Glutamatergic neuron (in vitro differentiated cells): ENCODE measurements around the gene ZNF407. TPM values are rescaled to one million over a fixed set of nuclear protein-coding genes. Genes with fewer than 3 reads are reported as not detected.

Source experiments
- DNase-seq: peaks from one replicate; pipeline ENCODE4 v3.0.0; 2022
- H3K27ac Mint-ChIP-seq: one replicate; pipeline ENCODE4 v1.8.0; 2020; ENCODE audit warnings: mild to moderate bottlenecking, mixed read lengths, inconsistent platforms; ENCODE audit not compliant: unreplicated experiment
- H3K27me3 Mint-ChIP-seq: one replicate; pipeline ENCODE4 v1.8.0; 2020; ENCODE audit warnings: mild to moderate bottlenecking, moderate library complexity, mixed read lengths, inconsistent platforms; ENCODE audit not compliant: unreplicated experiment
- H3K36me3 Mint-ChIP-seq: one replicate; pipeline ENCODE4 v1.8.0; 2020; ENCODE audit warnings: mild to moderate bottlenecking, mixed read lengths, inconsistent platforms; ENCODE audit not compliant: unreplicated experiment
- H3K4me1 Mint-ChIP-seq: one replicate; pipeline ENCODE4 v1.8.0; 2020; ENCODE audit warnings: mild to moderate bottlenecking, low read depth, mixed read lengths, inconsistent platforms; ENCODE audit not compliant: unreplicated experiment
- H3K4me3 Mint-ChIP-seq: one replicate; pipeline ENCODE4 v1.8.0; 2020; ENCODE audit warnings: mild to moderate bottlenecking, mixed read lengths, inconsistent platforms; ENCODE audit not compliant: unreplicated experiment
- H3K9me3 Mint-ChIP-seq: one replicate; pipeline ENCODE4 v1.8.0; 2020; ENCODE audit warnings: mild to moderate bottlenecking, moderate library complexity, mixed read lengths, inconsistent platforms; ENCODE audit not compliant: unreplicated experiment
- total RNA-seq: library from RNA; stranded (reverse); fragmentation: NEBNext Ultra II Directional; extraction: Animal tissue kit (Norgen Biotek cat#: 25700); gene quantifications from one replicate; pipeline ENCODE4 v1.2.1, GENCODE V29; 2021; ENCODE audit not compliant: unreplicated experiment
- TF ChIP-seq, protein P1 (sequence below): fragments of 200-600 bp; sonication (generic); IDR thresholded peaks from one replicate; pipeline ENCODE4 v1.5.0; 2021; ENCODE audit not compliant: partially characterized antibody, unreplicated experiment

Gene ZNF407
- total RNA-seq, 1 donor from 2014 or later, result 15.8 TPM

DNA sequence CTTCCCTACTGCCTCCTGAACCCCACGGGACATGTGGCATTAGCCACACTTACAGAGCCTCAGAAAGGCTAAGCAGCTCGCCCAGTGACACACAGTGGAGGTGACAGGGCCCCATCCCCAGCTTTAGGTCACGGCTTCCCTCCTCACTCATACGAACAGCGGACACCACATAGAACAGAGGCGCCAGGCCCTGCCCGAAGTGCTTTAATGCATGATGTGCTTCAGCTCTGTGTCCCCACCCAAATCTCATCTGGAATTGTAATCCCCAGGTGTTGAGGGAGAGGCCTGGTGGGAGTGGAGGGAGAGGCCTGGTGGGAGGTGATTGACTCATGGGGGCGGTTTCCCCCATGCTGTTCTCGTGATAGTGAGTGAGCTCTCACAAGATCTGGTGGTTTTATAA is 476.0 kb downstream of the ZNF407 start:
- H3K9me3 Mint-ChIP-seq, result peaks cover 11% of the 10 kb centered on the region
- no peak overlapping the region for H3K27ac Mint-ChIP-seq
- H3K27me3 Mint-ChIP-seq, result peaks cover 15% of the 10 kb centered on the region
- TF ChIP-seq, protein P1, sequence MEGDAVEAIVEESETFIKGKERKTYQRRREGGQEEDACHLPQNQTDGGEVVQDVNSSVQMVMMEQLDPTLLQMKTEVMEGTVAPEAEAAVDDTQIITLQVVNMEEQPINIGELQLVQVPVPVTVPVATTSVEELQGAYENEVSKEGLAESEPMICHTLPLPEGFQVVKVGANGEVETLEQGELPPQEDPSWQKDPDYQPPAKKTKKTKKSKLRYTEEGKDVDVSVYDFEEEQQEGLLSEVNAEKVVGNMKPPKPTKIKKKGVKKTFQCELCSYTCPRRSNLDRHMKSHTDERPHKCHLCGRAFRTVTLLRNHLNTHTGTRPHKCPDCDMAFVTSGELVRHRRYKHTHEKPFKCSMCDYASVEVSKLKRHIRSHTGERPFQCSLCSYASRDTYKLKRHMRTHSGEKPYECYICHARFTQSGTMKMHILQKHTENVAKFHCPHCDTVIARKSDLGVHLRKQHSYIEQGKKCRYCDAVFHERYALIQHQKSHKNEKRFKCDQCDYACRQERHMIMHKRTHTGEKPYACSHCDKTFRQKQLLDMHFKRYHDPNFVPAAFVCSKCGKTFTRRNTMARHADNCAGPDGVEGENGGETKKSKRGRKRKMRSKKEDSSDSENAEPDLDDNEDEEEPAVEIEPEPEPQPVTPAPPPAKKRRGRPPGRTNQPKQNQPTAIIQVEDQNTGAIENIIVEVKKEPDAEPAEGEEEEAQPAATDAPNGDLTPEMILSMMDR, result no peak
- no peaks in the 10 kb centered on the region for H3K36me3 Mint-ChIP-seq
- DNase-seq, result no peak
- peaks cover 2% of the 10 kb centered on the region for H3K4me1 Mint-ChIP-seq
- no peak overlapping the region for H3K4me3 Mint-ChIP-seq

DNA sequence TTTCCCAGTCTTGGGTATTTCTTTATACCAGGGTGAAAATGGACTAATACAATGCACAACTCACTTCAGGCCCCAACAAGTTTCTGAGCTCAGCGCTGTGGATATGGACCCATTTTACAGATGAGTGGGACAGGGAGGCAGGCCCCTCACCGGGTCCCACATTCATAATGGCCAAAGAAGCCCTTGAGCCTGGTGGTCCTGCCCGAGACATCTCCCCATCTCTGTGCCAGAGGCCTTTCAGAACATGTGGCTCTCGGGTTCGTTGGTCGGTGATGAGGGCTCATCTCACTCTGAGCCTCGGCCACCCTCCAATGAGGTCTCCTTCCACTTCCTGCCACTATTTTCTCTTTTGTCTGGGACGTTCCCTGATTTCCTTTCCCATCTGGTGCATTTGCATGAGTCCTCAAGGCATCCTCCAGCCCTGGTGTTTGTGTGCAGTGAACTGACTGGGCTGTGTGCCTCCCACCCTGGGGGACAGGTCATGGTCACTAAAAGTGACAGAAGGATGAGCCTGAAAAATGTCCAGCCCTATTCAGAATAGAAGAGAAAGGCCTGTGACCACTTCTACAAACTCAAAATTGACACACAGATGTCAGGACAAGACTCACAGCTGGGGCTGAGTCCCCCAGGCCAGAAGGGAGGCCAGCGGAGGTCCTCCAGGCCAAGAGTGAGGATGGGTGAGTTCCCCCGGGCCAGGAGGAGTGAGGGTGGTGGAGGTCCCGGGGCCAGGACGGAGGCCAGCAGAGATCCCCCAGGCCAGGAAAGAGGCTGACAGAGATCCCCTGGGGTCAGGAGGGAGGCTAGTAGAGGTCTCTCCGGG is 476.7 kb downstream of the ZNF407 start:
- no peaks in the 10 kb centered on the region for H3K36me3 Mint-ChIP-seq
- no peak overlapping the region for H3K4me3 Mint-ChIP-seq

DNA sequence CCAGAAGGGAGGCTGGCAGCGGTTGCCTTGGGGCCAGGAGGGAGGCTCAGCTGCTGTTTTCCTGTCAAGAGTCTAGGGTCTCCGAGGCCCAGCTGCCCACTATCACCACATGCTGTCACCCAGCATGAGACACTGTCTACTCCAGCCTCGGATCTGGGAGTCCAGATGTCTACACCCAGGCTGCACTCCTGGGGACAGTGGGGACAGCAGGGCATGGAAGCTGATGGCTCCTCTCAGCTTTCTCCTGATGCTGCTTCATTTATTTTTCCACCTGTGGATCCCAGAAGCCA is 477.3 kb downstream of the ZNF407 start:
- TF ChIP-seq, protein P1, result no peak
- no peak for DNase-seq
- Mint-ChIP-seq H3K27me3 (peaks cover 15% of the 10 kb centered on the region), H3K4me3 (no peak overlapping the region), H3K36me3 (no peaks in the 10 kb centered on the region), H3K9me3 (peaks cover 11% of the 10 kb centered on the region), H3K4me1 (no peaks in the 10 kb centered on the region), H3K27ac (no peak overlapping the region)

More for the DNA sequence above, 476.7 kb downstream of the ZNF407 start:
- Mint-ChIP-seq H3K27me3 (peaks cover 15% of the 10 kb centered on the region), H3K4me1 (no peaks in the 10 kb centered on the region), H3K9me3 (peaks cover 11% of the 10 kb centered on the region), H3K27ac (no peak overlapping the region)
- TF ChIP-seq, protein P1, result no peak
- DNase-seq, result no peak

DNA sequence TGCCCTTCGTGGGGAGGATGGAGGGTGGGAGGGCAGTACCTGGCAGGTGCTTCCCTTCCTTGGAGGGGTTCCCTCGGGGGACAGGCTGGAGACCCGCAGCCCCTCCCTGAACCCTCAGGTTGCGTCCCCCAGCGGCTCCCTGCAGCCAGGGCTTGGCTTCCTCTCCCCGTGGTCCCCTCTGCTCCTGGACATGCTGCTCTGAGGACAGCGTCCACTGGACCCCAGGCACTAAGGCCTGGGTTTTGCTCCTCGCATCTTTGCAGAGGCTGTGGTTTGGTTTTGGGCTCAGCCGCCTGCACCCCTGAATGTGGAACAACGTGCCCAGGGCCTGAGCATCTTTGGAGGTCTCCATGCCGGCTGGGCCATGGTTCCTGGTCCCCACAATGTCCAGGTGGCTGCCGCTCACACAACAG is 477.8 kb downstream of the ZNF407 start:
- H3K27me3 Mint-ChIP-seq, result peaks cover 15% of the 10 kb centered on the region
- TF ChIP-seq, protein P1, result no peak
- H3K9me3 Mint-ChIP-seq, result peaks cover 11% of the 10 kb centered on the region
- no peak overlapping the region for H3K27ac Mint-ChIP-seq
- H3K4me1 Mint-ChIP-seq, result no peaks in the 10 kb centered on the region
- H3K36me3 Mint-ChIP-seq, result no peaks in the 10 kb centered on the region
- DNase-seq, result no peak
- no peak overlapping the region for H3K4me3 Mint-ChIP-seq

DNA sequence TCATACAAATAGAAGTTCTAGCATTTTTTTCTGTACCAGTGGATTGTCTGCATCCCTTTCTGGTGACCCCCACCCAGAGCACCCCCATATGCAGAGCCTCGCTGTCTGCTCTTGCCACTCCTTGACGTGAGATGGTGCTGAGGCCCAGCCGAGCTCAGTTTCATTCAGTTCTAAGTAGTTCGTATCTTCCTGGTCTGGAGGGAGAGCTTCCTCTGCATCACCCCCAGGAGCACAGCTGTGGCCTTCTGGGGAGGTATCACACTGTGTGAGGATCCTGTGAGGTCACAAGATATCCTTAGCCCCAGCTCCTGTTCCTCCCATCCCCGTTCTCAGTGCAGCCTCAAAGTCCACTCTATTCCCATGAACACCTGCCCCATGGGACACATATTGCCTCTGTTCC is 478.6 kb downstream of the ZNF407 start:
- DNase-seq, result no peak
- Mint-ChIP-seq H3K4me1 (no peaks in the 10 kb centered on the region), H3K9me3 (peaks cover 11% of the 10 kb centered on the region), H3K4me3 (no peak overlapping the region), H3K27ac (no peak overlapping the region), H3K36me3 (no peaks in the 10 kb centered on the region), H3K27me3 (peaks cover 14% of the 10 kb centered on the region)
- TF ChIP-seq, protein P1, result no peak
